ENCODE results near the gene TAB3. TPM values are rescaled to one million over a fixed set of nuclear protein-coding genes. Genes with fewer than 3 reads are reported as not detected.

The TAB3 gene
- total RNA-seq, 1 donor from 2014 or later: 13.3 TPM

DNA sequence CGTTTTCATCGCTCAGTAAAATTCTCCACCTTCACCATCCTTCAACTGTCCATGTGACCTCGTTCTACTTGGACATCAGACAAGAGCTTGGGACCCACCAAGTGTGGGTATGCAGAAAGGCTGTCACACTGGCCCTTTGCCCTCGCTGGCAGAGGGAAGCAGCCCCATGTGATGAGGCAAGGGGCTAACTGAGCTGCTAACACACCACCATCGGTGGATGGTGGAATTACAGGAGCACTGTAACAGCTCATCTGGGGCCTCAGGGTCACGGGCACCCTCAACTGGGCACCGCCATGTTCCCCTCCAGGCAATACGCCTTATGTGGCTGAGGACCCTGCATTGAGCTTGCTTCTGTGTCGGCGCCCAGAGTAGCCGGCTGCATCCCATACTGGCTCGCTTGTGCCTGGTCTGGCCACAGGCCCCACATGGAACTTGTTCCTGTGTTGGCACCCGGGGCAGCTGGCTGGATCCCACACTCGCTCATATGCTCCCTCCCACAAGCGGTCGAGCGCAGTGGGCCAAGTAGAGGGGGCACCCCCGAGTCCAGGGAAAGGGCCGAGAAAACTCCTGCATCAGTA, 109.5 kb downstream of the TAB3 start:
- peaks cover 13% of the 10 kb centered on the region for H3K9me3 Mint-ChIP-seq

DNA sequence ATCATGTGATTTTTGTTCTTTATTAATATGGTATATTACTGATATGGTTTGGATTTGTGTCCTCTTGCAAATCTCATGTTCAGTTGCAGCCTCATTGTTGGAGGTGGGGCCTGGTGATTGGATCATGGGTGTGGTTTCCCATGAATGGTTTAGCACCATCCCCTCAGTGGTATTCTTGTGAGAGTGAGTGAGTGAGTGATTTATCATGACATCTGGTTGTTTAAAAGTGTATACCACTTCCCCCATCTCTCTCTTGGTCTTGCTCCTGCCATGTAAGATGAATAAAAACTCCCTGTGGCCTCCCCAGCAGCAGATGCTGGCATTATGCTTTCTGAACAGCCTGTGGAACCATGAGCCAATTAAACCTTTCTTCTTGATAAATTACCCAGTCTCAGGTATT, 111.5 kb downstream of the TAB3 start:
- H3K27ac Mint-ChIP-seq (ENCODE audit: unreplicated experiment): no peak overlapping the region
- no peaks in the 10 kb centered on the region for H3K36me3 Mint-ChIP-seq (ENCODE audit: low read depth)
- peaks cover 16% of the 10 kb centered on the region for H3K9me3 Mint-ChIP-seq
- no peak for DNase-seq (ENCODE audit: low read depth, low spot score)
- no peaks in the 10 kb centered on the region for H3K4me1 Mint-ChIP-seq
- H3K27me3 Mint-ChIP-seq (ENCODE audit: low read depth): no peaks in the 10 kb centered on the region
- no peak overlapping the region for H3K4me3 Mint-ChIP-seq
- TF ChIP-seq, protein P1, sequence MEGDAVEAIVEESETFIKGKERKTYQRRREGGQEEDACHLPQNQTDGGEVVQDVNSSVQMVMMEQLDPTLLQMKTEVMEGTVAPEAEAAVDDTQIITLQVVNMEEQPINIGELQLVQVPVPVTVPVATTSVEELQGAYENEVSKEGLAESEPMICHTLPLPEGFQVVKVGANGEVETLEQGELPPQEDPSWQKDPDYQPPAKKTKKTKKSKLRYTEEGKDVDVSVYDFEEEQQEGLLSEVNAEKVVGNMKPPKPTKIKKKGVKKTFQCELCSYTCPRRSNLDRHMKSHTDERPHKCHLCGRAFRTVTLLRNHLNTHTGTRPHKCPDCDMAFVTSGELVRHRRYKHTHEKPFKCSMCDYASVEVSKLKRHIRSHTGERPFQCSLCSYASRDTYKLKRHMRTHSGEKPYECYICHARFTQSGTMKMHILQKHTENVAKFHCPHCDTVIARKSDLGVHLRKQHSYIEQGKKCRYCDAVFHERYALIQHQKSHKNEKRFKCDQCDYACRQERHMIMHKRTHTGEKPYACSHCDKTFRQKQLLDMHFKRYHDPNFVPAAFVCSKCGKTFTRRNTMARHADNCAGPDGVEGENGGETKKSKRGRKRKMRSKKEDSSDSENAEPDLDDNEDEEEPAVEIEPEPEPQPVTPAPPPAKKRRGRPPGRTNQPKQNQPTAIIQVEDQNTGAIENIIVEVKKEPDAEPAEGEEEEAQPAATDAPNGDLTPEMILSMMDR (conservative IDR thresholded peaks at IDR 0.05): no peak

More for the DNA sequence above, 109.5 kb downstream of the TAB3 start:
- no peak overlapping the region for H3K4me3 Mint-ChIP-seq
- DNase-seq (ENCODE audit: low read depth, low spot score): no peak
- H3K27ac Mint-ChIP-seq (ENCODE audit: unreplicated experiment): no peak overlapping the region
- no peaks in the 10 kb centered on the region for H3K4me1 Mint-ChIP-seq
- TF ChIP-seq, protein P1 (conservative IDR thresholded peaks at IDR 0.05): no peak
- H3K27me3 Mint-ChIP-seq (ENCODE audit: low read depth): no peaks in the 10 kb centered on the region
- H3K36me3 Mint-ChIP-seq (ENCODE audit: low read depth): no peaks in the 10 kb centered on the region

Other genes with a start within 250 kb of the TAB3 start
- 16.9 and 17.3 TPM in 2 replicates for gene GK, start 235.8 kb downstream of the TAB3 start, total RNA-seq
- gene FTHL17, start 182.8 kb upstream of the TAB3 start, total RNA-seq: not detected in 2 replicates